Measurements from ENCODE around the gene CUBN.

The CUBN gene

GRCh38 chr10:16788778-16789177, 340.8 kb downstream of the CUBN start:
- no peak for DNase-seq (ENCODE audit: low read depth)

- no peak for DNase-seq (ENCODE audit: low read depth)
Measured at GRCh38 chr10:16788125-16788524, 341.5 kb downstream of the CUBN start.

GRCh38 chr10:16787361-16787791, 342.2 kb downstream of the CUBN start:
- no peak for DNase-seq (ENCODE audit: low read depth)

- no peak for DNase-seq (ENCODE audit: low read depth)
Measured at GRCh38 chr10:16780338-16780880, 349.2 kb downstream of the CUBN start.

GRCh38 chr10:16779384-16779915, 350.2 kb downstream of the CUBN start:
- DNase-seq (ENCODE audit: low read depth): no peak

GRCh38 chr10:16777473-16778370, 351.9 kb downstream of the CUBN start:
- DNase-seq (ENCODE audit: low read depth): no peak

- DNase-seq (ENCODE audit: low read depth): no peak
Measured at GRCh38 chr10:16776896-16777295, 352.7 kb downstream of the CUBN start.
